ENCODE data around the gene VAMP4. TPM values are rescaled to one million over a fixed set of nuclear protein-coding genes. Genes with fewer than 3 reads are reported as not detected.

The VAMP4 gene
- total and polyA plus RNA-seq, 2 experiments from 2014 or later = 7.3 to 7.4 TPM

- TF ChIP-seq REST (IDR thresholded peaks at IDR 0.05; ENCODE audit: unreplicated experiment) = no peak
These were observed 5.7 kb downstream of the VAMP4 start (continued) for GRCh38 chr1:171736196-171736595.

GRCh38 chr1:171730052-171730451 is 11.8 kb downstream of the VAMP4 start:
- H3K4me1 Mint-ChIP-seq = no peaks in the 10 kb centered on the region
- no peak overlapping the region for H3K4me3 Mint-ChIP-seq
- Histone ChIP-seq H3K4me3 (no peak overlapping the region), H3K27ac (ENCODE audit: low read depth) (no peak overlapping the region), H3K36me3 (ENCODE audit: insufficient read depth) (peaks cover 4% of the 10 kb centered on the region; the same call in 1 of the 2 replicates), H2AFZ (no peak overlapping the region), H3K27me3 (ENCODE audit: insufficient read depth) (no peaks in the 10 kb centered on the region), H4K20me1 (replicated peaks; ENCODE audit: insufficient read depth) (no peaks in the 10 kb centered on the region), H3K79me2 (replicated peaks; ENCODE audit: insufficient read depth) (no peaks in the 10 kb centered on the region), H3F3A (replicated peaks; ENCODE audit: low read depth) (no peaks in the 10 kb centered on the region), H3K4me1 (ENCODE audit: insufficient read depth) (no peaks in the 10 kb centered on the region), H3K4me2 (no peak overlapping the region), H3K9me2 (ENCODE audit: insufficient read depth) (peaks cover 2% of the 10 kb centered on the region; the same call in 1 of the 2 replicates)
- H3K36me3 Mint-ChIP-seq (ENCODE audit: low read depth) = peaks cover 19% of the 10 kb centered on the region
- no peak overlapping the region for H3K27ac Mint-ChIP-seq
- ATAC-seq = no peak
- H3K27me3 Mint-ChIP-seq (ENCODE audit: insufficient read depth, low read depth, poor library complexity) = no peaks in the 10 kb centered on the region
- no peaks in the 10 kb centered on the region; the same call in 2 of the 3 replicates for H3K9me3 Mint-ChIP-seq
- no peak for DNase-seq (ENCODE audit: low spot score)
- TF ChIP-seq ZNF114 (CRISPR knock-in tag; IDR thresholded peaks at IDR 0.05) (no peak), POLR2AphosphoS5 (IDR thresholded peaks at IDR 0.05; ENCODE audit: low read depth) (no peak), EZH2 (IDR thresholded peaks at IDR 0.05; ENCODE audit: low read depth, unreplicated experiment) (no peak), CREB1 (CRISPR knock-in tag; IDR thresholded peaks at IDR 0.05; ENCODE audit: low read depth) (no peak), ZNF462 (CRISPR knock-in tag; IDR thresholded peaks at IDR 0.05) (no peak), NANOG (IDR thresholded peaks at IDR 0.05; ENCODE audit: borderline replicate concordance) (no peak), ETS1 (IDR thresholded peaks at IDR 0.05) (no peak), JUNB (IDR thresholded peaks at IDR 0.05; ENCODE audit: unreplicated experiment) (no peak), CTCF (conservative IDR thresholded peaks at IDR 0.05; ENCODE audit: low read depth in 2 of 2) (no peak), EZH2phosphoT487 (IDR thresholded peaks at IDR 0.05; ENCODE audit: unreplicated experiment) (no peak), STAT1 (IDR thresholded peaks at IDR 0.05; ENCODE audit: unreplicated experiment) (no peak)

Data from GM23338 (cell line).